ENCODE measurements around the gene KRCC1. TPM values are rescaled to one million over a fixed set of nuclear protein-coding genes. Genes with fewer than 3 reads are reported as not detected.
"Not testable (repeated sequence)": the region's sequence is repeated elsewhere in the genome, so short reads cannot be mapped to it uniquely, and the experiment has no call there.

Gene KRCC1
- total and polyA plus RNA-seq, 12 donors: 18.5 to 27.0 (median 22.0) TPM

- DNase-seq (no peak), ATAC-seq (no peak)
- TF ChIP-seq CTCF (IDR thresholded peaks at IDR 0.05): no peak
- no peaks in the 10 kb centered on the region for H3K27me3 ChIP-seq
- intact Hi-C loops (cut with DNase I): loop anchor here in 1 of 10 donors (10.0 kb wide), 1 partner anchor 1265 kb away; no protein-coding TSS in a partner anchor
- no peak overlapping the region for H3K27ac ChIP-seq
- H3K4me1 ChIP-seq: peaks cover 0 to 43% (median 35%) of the 10 kb centered on the region in 9 donors
- no peak overlapping the region for H3K4me3 ChIP-seq
- 86 to 91% methylated on average over 1 of the region's 1 CpG for WGBS, 2 donors
- H3K9me3 ChIP-seq: no peaks in the 10 kb centered on the region
- peaks cover 0 to 11% (median 0%) of the 10 kb centered on the region in 9 donors for H3K36me3 ChIP-seq
These were observed 6.0 kb downstream of the KRCC1 start for GRCh38 chr2:88049622-88050021.

- Histone ChIP-seq H3K27ac (no peak overlapping the region), H3K4me1 (peaks cover 0 to 40% (median 32%) of the 10 kb centered on the region in 9 donors), H3K27me3 (no peaks in the 10 kb centered on the region), H3K36me3 (peaks cover 0 to 15% (median 0%) of the 10 kb centered on the region in 9 donors), H3K9me3 (no peaks in the 10 kb centered on the region), H3K4me3 (no peak overlapping the region)
- no peak for ATAC-seq
- no peak for DNase-seq
- no peak for TF ChIP-seq CTCF (IDR thresholded peaks at IDR 0.05)
- intact Hi-C loops (cut with DNase I): no loop called here
- WGBS, 2 donors: 84 to 90% methylated on average over 3 of the region's 3 CpGs
These were observed 7.0 kb downstream of the KRCC1 start for GRCh38 chr2:88048541-88048940.

- ATAC-seq; H3K27ac ChIP-seq; H3K9me3 ChIP-seq; intact Hi-C loops (cut with DNase I); H3K27me3 ChIP-seq; DNase-seq; H3K4me3 ChIP-seq: not testable (repeated sequence)
- 97% methylated on average over 6 of the region's 6 CpGs for WGBS, 2 donors
- H3K4me1 ChIP-seq: peaks cover 0 to 37% (median 16%) of the 10 kb centered on the region in 9 donors
- H3K36me3 ChIP-seq: peaks cover 0 to 19% (median 0%) of the 10 kb centered on the region in 9 donors
These were observed 10.0 kb downstream of the KRCC1 start for GRCh38 chr2:88045561-88045960.

GRCh38 chr2:88042476-88042875 lies 13.1 kb downstream of the KRCC1 start:
- H3K4me3 ChIP-seq: no peak overlapping the region
- 95 to 97% methylated on average over 5 of the region's 5 CpGs for WGBS, 2 donors
- DNase-seq (no peak), ATAC-seq (no peak)
- no peak for TF ChIP-seq CTCF (IDR thresholded peaks at IDR 0.05)
- peaks cover 0 to 10% (median 0%) of the 10 kb centered on the region in 9 donors for H3K36me3 ChIP-seq
- no peak overlapping the region for H3K27ac ChIP-seq
- peaks cover 0 to 37% (median 23%) of the 10 kb centered on the region in 9 donors for H3K4me1 ChIP-seq
- H3K27me3 ChIP-seq: no peaks in the 10 kb centered on the region
- intact Hi-C loops (cut with DNase I): no loop called here
- no peaks in the 10 kb centered on the region for H3K9me3 ChIP-seq

- Histone ChIP-seq H3K4me3 (no peak overlapping the region), H3K36me3 (peaks cover 0 to 35% (median 6%) of the 10 kb centered on the region in 9 donors), H3K9me3 (no peaks in the 10 kb centered on the region), H3K27me3 (no peaks in the 10 kb centered on the region), H3K27ac (no peak overlapping the region), H3K4me1 (peaks cover 0 to 44% (median 19%) of the 10 kb centered on the region in 9 donors)
- DNase-seq (no peak), ATAC-seq (no peak)
- intact Hi-C loops (cut with DNase I): no loop called here
- WGBS, 2 donors: 96 to 98% methylated on average over 4 of the region's 4 CpGs
- TF ChIP-seq CTCF (IDR thresholded peaks at IDR 0.05): no peak
These were observed 17.1 kb downstream of the KRCC1 start for GRCh38 chr2:88038263-88039105.
